Keratinocyte (primary cell): ENCODE measurements around the gene TNFSF11.

ENCODE experiments used
- EZH2 ChIP-seq: IDR thresholded peaks from one replicate; pipeline ENCODE4 v1.6.1; 2012; ENCODE audit warnings: inconsistent platforms, mild to moderate bottlenecking, low read length, moderate library complexity
- TF ChIP-seq, protein P1 (sequence below), 3 experiments: IDR thresholded peaks in 1 of 3; conservative IDR thresholded peaks in 1 of 3; optimal IDR thresholded peaks in 1 of 3; 2 replicates in 2 of 3; 3 replicates in 1 of 3; pipeline versions ENCODE3 to v1.5.1; 2011; ENCODE audit warnings: low read length in 3 of 3, mild to moderate bottlenecking in 3 of 3, moderate library complexity in 2 of 3, control low read depth in 1 of 3, inconsistent platforms in 1 of 3; ENCODE audit not compliant: insufficient read depth in 2 of 3; ENCODE audit errors: extremely low read depth in 1 of 3

DNA sequence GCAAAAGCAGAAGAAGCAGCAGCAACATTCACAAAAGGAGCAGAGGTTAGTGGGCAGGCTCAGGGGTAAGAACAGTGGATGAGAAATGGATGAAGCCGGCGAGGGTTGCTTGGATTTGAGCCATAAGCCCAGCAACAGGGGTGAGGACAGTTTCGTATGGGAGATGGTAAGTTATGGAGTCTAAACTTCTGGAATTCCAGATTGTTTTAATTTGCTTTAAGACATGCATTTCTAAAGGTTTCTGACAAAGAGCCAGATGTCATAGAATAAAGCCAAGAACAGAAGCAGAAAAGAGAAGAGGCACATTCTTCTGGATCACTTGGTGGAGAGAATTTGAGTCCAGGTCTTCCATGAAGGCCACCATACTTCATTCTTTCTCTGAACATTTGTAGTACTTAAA, 76.6 kb downstream of the TNFSF11 start:
- TF ChIP-seq, protein P1, sequence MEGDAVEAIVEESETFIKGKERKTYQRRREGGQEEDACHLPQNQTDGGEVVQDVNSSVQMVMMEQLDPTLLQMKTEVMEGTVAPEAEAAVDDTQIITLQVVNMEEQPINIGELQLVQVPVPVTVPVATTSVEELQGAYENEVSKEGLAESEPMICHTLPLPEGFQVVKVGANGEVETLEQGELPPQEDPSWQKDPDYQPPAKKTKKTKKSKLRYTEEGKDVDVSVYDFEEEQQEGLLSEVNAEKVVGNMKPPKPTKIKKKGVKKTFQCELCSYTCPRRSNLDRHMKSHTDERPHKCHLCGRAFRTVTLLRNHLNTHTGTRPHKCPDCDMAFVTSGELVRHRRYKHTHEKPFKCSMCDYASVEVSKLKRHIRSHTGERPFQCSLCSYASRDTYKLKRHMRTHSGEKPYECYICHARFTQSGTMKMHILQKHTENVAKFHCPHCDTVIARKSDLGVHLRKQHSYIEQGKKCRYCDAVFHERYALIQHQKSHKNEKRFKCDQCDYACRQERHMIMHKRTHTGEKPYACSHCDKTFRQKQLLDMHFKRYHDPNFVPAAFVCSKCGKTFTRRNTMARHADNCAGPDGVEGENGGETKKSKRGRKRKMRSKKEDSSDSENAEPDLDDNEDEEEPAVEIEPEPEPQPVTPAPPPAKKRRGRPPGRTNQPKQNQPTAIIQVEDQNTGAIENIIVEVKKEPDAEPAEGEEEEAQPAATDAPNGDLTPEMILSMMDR (optimal IDR thresholded peaks at IDR 0.05 in 1 of 3, IDR thresholded peaks at IDR 0.05 in 1 of 3, conservative IDR thresholded peaks at IDR 0.05 in 1 of 3; ENCODE audit: extremely low read depth in 1 of 3, insufficient read depth in 2 of 3, low read length in 3 of 3): no peak
- TF ChIP-seq EZH2: no peak
